GM21825 (cell line): ENCODE results near the gene ISG20L2.

Source experiments
- ATAC-seq: cut with Tn5 transposase; IDR thresholded peaks from one replicate; pipeline ENCODE4 v1.9.1; 2021; ENCODE audit warnings: mild to moderate bottlenecking, moderate library complexity; ENCODE audit not compliant: unreplicated experiment

The ISG20L2 gene

GRCh38 chr1:156708218-156708661, 20.3 kb downstream of the ISG20L2 start:
- no peak for ATAC-seq

GRCh38 chr1:156707417-156708217, 20.9 kb downstream of the ISG20L2 start:
- no peak for ATAC-seq

- no peak for ATAC-seq
Observed at GRCh38 chr1:156706657-156707416, 21.7 kb downstream of the ISG20L2 start.

GRCh38 chr1:156705918-156706656, 22.5 kb downstream of the ISG20L2 start:
- no peak for ATAC-seq

- no peak for ATAC-seq
Observed at GRCh38 chr1:156705321-156705917, 23.1 kb downstream of the ISG20L2 start, which contains the start of gene CRABP2. TSS of gene CRABP2 (minus strand) at chr1:156705583. CDS start at chr1:156705446, 137 bp downstream.

- ATAC-seq = no peak
Observed at GRCh38 chr1:156704930-156705320, 23.6 kb downstream of the ISG20L2 start.

GRCh38 chr1:156704166-156704711, 24.3 kb downstream of the ISG20L2 start:
- no peak for ATAC-seq

GRCh38 chr1:156703741-156704140, 24.8 kb downstream of the ISG20L2 start:
- no peak for ATAC-seq

- no peak for ATAC-seq
Observed at GRCh38 chr1:156703336-156703735, 25.2 kb downstream of the ISG20L2 start.

- no peak for ATAC-seq
Observed at GRCh38 chr1:156700736-156701531, 27.6 kb downstream of the ISG20L2 start.

- no peak for ATAC-seq
Observed at GRCh38 chr1:156698995-156699394, 29.6 kb downstream of the ISG20L2 start.

GRCh38 chr1:156697481-156697880, 31.1 kb downstream of the ISG20L2 start:
- no peak for ATAC-seq

GRCh38 chr1:156696755-156697154, 31.8 kb downstream of the ISG20L2 start:
- no peak for ATAC-seq

GRCh38 chr1:156694690-156694962, 33.9 kb downstream of the ISG20L2 start:
- no peak for ATAC-seq

- ATAC-seq = no peak
Observed at GRCh38 chr1:156693848-156694689, 34.5 kb downstream of the ISG20L2 start.

GRCh38 chr1:156692925-156693847, 35.4 kb downstream of the ISG20L2 start:
- no peak for ATAC-seq

- ATAC-seq = no peak
Observed at GRCh38 chr1:156692441-156692924, 36.1 kb downstream of the ISG20L2 start.
